HG03378 (cell line): ENCODE measurements around the gene MBIP.
"Not testable (repeated sequence)": the region's sequence is repeated elsewhere in the genome, so short reads cannot be mapped to it uniquely, and the experiment has no call there.

Experiments used
- ATAC-seq: cut with Tn5 transposase; IDR thresholded peaks from one replicate; pipeline ENCODE4 v1.9.1; 2021; ENCODE audit warnings: mild to moderate bottlenecking, moderate library complexity; ENCODE audit not compliant: unreplicated experiment

MBIP gene

GRCh38 chr14:36320200-36320896 is at the start of gene MBIP:
Gene MBIP, minus strand, starts transcription at chr14:36320637. Its CDS starts 49 bp downstream, at chr14:36320588.
- peak; percentile 97 for ATAC-seq

GRCh38 chr14:36367985-36368774 is 47.7 kb upstream of the MBIP start:
- no peak for ATAC-seq

- no peak for ATAC-seq
Observed at GRCh38 chr14:36365766-36366165, 45.3 kb upstream of the MBIP start.

DNA sequence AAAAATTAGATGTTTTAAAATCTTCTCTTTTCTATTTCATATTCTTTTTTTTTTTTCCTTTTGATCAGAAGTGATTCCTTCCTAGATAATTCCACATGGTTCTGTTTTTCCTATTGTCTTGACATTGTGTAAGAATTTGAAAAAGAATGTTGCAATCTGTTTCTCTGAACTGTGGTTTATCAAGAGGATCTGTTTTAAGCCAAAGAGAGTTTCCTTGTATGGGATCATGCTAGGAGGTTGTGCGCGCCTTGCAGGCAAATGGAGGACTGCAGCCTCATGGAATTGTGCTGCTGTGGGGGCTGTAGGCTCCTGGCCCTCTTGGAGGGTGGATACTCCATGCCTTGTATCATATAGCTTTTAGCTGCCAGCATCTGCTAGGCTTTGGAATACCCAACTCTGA is 43.3 kb upstream of the MBIP start:
- ATAC-seq, result no peak

GRCh38 chr14:36362648-36363047 is 42.2 kb upstream of the MBIP start:
- no peak for ATAC-seq

DNA sequence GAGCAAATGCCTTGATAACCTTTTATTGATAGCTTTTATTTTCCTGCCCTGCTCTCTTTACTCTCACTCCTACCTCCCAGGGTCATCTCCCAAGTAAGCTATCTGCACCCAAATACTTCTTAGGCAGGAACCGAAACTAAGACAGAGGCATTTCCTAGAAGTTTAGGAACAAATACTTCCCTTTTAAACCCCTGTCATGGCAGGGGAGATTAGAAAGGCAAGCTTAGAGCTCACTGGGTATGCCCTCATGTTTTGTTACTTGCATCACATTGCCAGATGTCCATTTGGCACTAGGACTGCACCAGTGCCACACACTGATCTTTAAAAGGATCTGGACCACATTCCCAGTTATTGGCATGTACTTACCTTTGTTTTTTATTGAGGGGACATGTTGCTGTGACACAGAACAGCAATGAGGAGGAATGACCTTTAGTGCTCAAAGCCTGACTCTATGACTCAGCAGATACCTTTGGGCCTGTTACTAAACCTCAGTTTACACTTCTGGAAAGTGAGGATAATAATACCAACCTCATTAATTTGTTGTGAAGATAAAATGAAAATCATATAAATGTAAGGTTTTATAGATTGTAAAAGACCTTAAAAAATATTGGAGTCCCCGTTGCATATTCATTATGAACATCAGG is 40.9 kb upstream of the MBIP start:
- no peak for ATAC-seq

DNA sequence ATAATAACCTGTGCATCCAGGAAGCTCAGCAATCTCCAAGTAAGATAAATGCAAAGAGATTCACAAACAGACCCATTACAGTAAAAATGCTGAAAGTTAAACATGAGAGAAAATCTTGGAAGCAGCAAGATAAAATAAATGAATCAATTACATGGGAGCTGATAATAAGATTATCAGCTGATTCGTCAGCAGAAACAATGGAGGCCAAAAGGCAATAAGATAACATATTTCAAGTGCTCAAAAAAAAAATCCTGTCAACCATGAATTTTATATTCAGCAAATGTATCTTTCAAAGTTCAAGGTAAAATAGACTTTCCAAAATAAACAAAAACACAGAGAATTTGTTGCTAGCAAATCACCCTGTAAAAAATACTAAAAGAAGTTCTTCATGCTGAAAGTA is 36.4 kb upstream of the MBIP start:
- no peak for ATAC-seq

- ATAC-seq, result no peak
Observed at GRCh38 chr14:36346052-36346451, 25.6 kb upstream of the MBIP start.

DNA sequence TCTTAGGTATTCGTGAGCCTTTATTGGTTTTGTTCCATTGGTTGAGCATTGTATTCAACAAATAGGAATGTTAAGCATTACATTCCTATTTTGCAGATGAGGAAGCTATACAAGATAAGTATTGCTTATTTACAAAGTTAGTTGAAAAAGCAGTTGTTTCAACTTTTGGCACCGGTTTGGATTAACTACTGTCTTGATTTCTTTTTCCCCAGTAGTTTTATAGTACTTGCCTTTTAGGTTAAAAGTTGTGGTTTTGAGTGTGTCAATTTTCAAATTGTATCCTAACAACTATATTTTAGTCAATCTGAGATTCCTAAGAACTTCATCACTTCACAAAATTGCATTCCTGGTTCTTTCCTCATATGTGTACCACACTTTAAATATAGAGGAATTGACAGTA is 23.8 kb upstream of the MBIP start:
- ATAC-seq, result no peak

GRCh38 chr14:36341811-36342210 is 21.4 kb upstream of the MBIP start:
- ATAC-seq, result not testable (repeated sequence)

DNA sequence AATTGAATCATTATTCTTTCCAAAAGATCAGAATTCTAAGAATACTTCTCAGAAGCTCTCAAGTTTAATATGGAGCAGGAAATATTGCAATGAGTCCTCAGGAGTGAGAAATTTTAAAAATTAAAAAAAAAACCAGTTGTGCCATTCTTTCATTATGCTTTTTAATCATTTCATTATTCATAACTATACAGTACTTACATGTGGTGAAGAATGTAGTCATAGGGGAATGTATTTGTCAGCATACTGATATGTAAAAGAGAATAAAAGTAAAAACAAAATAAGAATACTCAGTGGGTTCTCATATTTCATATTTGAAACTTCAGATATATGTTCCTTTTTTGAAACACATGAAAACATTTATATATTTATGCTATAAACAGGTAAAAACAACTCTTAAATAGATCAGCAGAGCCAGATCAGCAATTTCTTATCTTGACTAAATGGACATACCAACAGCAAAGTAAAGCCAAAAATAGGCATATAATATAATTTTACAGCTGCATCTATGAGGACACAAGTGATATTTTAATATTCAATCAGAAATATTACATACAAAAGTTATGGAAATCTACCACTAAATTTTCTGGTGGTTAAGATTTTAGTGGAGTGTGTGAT is 19.9 kb upstream of the MBIP start:
- no peak for ATAC-seq

GRCh38 chr14:36339816-36340215 is 19.4 kb upstream of the MBIP start:
- no peak for ATAC-seq

DNA sequence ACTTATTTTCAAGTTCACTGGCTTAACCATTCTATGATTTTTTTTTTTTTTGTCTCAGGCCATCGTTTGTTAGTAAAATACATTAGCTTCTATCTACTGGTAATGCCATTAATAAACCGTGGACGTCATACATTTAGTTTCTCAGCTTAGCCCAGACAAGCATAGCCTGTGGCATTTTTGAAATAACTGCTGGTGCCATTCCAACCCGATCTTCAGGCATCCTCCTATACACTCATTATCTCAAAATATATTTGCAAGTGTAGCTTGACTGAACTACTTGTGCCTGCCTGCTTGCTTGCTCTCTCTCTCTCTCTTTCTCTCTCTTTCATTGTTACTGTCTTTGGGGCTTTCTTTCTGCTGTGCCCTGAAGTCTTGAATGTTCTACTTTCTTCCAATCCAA is 12.7 kb upstream of the MBIP start:
- ATAC-seq, result no peak

GRCh38 chr14:36327573-36327972 is 7.1 kb upstream of the MBIP start:
- ATAC-seq, result not testable (repeated sequence)

GRCh38 chr14:36325853-36326252 is 5.4 kb upstream of the MBIP start:
- no peak for ATAC-seq

DNA sequence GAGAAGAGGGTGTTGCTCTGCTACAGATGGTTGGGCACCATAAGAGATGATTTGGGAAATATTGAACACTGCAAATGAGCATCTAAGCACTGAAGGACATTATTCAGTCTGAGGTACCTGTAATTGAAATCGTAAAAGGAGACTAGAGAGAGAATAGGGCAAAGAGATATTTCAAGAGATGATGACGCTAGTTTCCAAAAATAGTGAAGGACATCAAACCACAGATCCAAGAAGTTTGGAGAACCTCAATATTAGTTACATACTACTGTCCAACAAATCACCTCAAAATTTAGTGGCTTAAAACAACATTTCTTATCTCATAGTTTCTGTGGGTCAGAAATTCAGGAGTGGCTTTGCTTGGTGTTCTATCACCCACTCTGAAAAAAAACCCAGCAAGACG is 4.5 kb upstream of the MBIP start:
- no peak for ATAC-seq

- peak; percentile 30 for ATAC-seq
Observed at GRCh38 chr14:36320897-36321381, 502 bp upstream of the MBIP start.

DNA sequence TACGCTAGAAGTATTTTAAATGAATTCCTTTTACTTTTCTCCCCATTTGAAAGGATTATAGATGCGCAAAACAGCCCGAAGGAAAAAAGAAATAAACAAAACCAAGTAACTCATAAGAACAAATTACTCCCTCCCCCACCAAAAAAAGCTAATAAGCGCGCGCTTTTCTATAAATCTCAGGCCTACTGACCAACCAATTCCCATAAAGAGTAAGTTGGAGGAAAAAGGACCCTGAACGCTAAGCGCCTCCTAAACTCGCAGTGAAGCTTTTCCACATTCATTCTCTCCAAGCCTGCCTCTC is 588 bp downstream of the MBIP start:
- no peak for ATAC-seq

- ATAC-seq, result no peak
Observed at GRCh38 chr14:36317650-36318049, 2.8 kb downstream of the MBIP start.

DNA sequence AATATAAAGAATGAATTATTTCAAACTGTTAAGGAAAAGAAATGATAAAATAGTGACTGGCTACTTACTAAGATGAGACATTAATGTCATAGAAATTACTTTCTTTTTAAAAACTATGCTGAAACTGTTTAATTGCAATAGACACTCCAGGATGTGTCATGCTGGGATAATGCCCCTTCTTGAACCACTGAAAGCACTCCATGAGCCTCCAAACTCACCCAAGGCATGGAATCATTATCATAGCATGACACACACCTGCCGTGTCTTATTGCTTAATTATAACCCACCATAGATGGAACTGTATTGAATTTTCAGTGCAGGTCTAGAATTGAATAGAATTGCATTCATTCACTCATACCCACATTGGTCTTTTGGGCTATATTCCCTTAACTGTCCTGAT is 4.3 kb downstream of the MBIP start:
- ATAC-seq, result no peak

DNA sequence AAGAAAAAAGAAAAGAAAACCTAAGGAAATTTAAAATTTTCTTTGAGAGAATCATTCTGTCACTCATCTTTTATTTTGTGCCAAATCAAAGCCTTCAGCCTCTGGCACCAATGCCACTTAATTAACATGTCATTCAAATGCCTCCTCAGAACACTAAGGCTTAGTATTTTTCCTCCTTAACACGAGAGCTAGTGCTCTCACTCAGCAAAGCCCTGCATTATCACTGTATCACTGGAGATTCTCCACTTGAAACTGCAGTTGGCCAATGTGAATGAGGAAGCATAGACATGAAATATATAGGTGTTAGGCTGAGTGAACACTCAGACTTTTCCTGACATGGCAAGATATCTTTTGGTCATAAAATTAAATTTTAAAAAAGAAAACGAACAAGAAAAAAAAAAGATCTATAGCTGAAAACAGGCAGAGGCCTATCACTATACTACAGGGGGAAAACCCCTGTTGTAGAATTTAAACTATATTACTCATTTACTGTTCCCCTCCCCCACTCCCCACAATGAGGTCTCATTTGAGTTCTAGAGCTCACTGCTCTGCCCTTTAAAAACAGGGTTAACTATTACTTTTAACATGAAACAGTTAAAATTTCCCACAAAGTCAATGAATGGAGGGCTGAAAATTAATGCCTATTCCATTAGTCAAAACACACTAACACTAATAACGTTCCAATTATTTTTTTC is 5.1 kb downstream of the MBIP start:
- peak; percentile 74 for ATAC-seq
